ENCODE results near the gene STAT5A. TPM values are rescaled to one million over a fixed set of nuclear protein-coding genes. Genes with fewer than 3 reads are reported as not detected.
A peak's percentile ranks its signal among the peaks of the same experiment; 100 is the strongest.

STAT5A gene
- total RNA-seq, 1 experiment from 2014 or later = 6.4 TPM

GRCh38 chr17:42315402-42316156 is 27.3 kb downstream of the STAT5A start:
- Histone ChIP-seq H3K23ac (ENCODE audit: insufficient read length, low read depth, low read length) (no peak overlapping the region), H3K27ac (ENCODE audit: insufficient read length, low read depth, low read length) (no peak overlapping the region), H2AFZ (ENCODE audit: low read length) (no peak overlapping the region), H2AK5ac (ENCODE audit: insufficient read length, low read length) (no peak overlapping the region), H2BK120ac (ENCODE audit: low read depth, low read length, poor library complexity, severe bottlenecking) (no peak overlapping the region), H4K8ac (replicated peaks; ENCODE audit: insufficient read length, low read depth, low read length) (no peak overlapping the region), H3K9me3 (ENCODE audit: control insufficient read depth, low read depth, low read length) (no peaks in the 10 kb centered on the region), H3K79me2 (ENCODE audit: insufficient read depth, low read length) (no peaks in the 10 kb centered on the region), H3K79me1 (ENCODE audit: insufficient read depth, low read depth, low read length, poor library complexity, severe bottlenecking) (no peaks in the 10 kb centered on the region), H2BK20ac (ENCODE audit: low read depth, low read length, poor library complexity, severe bottlenecking) (no peak overlapping the region), H2BK15ac (ENCODE audit: low read depth, low read length) (no peak overlapping the region), H3K9ac (ENCODE audit: extremely low read depth, insufficient read length, low read length) (no peak overlapping the region), H3K56ac (ENCODE audit: insufficient read length, low read depth, low read length) (no peak overlapping the region), H3K18ac (ENCODE audit: insufficient read length, low read depth, low read length) (no peak overlapping the region), H4K5ac (ENCODE audit: insufficient read length, low read depth, low read length) (no peak overlapping the region), H3K4me1 (ENCODE audit: insufficient read depth, low read length) (peaks cover 1% of the 10 kb centered on the region; the same call in 1 of the 2 replicates), H3T11ph (ENCODE audit: low read length) (no peak overlapping the region), H3K4ac (ENCODE audit: low read depth, low read length) (no peak overlapping the region), H4K20me1 (ENCODE audit: control insufficient read depth, insufficient read depth, insufficient read length) (no peaks in the 10 kb centered on the region), H3K27me3 (ENCODE audit: insufficient read depth, low read length) (no peaks in the 10 kb centered on the region), H2BK5ac (ENCODE audit: insufficient read length, low read length) (no peak overlapping the region), H3K14ac (ENCODE audit: insufficient read depth, low read length) (no peak overlapping the region), H3K23me2 (ENCODE audit: insufficient read length, low read depth, low read length, poor library complexity, severe bottlenecking) (no peaks in the 10 kb centered on the region), H4K91ac (ENCODE audit: insufficient read length, low read depth, low read length) (no peak overlapping the region), H2BK12ac (ENCODE audit: insufficient read length, low read depth, low read length) (no peak overlapping the region), H3K4me2 (ENCODE audit: insufficient read depth, insufficient read length, low read length) (no peak overlapping the region)
- no CpG with 5 or more reads among the region's 10 CpGs for WGBS (ENCODE audit: extremely low coverage, insufficient read length, low lambda C conversion rate)
- H3K4me1 Mint-ChIP-seq = peaks cover 36 to 37% of the 10 kb centered on the region in 2 experiments
- H3K27ac Mint-ChIP-seq = peak overlapping the region in 2 of 3 experiments; percentile 29 to 69; a peak in 3 of 7 replicates
- peaks cover 2% of the 10 kb centered on the region; the same call in 1 of the 2 replicates for H3K27me3 Mint-ChIP-seq (ENCODE audit: low read depth)
- peaks cover 29 to 61% (median 45%) of the 10 kb centered on the region in 3 experiments for H3K36me3 Mint-ChIP-seq (ENCODE audit: insufficient read depth in 1 of 3, low read depth in 3 of 3)
- no peaks in the 10 kb centered on the region for H3K9me3 Mint-ChIP-seq
- DNase-seq = no peak
- no peak overlapping the region for H3K4me3 Mint-ChIP-seq
- TF ChIP-seq, protein P1, sequence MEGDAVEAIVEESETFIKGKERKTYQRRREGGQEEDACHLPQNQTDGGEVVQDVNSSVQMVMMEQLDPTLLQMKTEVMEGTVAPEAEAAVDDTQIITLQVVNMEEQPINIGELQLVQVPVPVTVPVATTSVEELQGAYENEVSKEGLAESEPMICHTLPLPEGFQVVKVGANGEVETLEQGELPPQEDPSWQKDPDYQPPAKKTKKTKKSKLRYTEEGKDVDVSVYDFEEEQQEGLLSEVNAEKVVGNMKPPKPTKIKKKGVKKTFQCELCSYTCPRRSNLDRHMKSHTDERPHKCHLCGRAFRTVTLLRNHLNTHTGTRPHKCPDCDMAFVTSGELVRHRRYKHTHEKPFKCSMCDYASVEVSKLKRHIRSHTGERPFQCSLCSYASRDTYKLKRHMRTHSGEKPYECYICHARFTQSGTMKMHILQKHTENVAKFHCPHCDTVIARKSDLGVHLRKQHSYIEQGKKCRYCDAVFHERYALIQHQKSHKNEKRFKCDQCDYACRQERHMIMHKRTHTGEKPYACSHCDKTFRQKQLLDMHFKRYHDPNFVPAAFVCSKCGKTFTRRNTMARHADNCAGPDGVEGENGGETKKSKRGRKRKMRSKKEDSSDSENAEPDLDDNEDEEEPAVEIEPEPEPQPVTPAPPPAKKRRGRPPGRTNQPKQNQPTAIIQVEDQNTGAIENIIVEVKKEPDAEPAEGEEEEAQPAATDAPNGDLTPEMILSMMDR (conservative IDR thresholded peaks at IDR 0.05) = no peak
